ENCODE data around the gene TRAPPC3L.

- no peak for TF ChIP-seq POLR2AphosphoS5 (IDR thresholded peaks at IDR 0.05; ENCODE audit: low read depth, low read length)
- no peak for TF ChIP-seq CTCF (IDR thresholded peaks at IDR 0.05)
- no peak for TF ChIP-seq TCF7L2 (IDR thresholded peaks at IDR 0.05; ENCODE audit: low read depth, low read length)
Measured at GRCh38 chr6:116572162-116572561, 26.7 kb upstream of the TRAPPC3L start.
